H1 (cell line): Measurements from ENCODE around the gene HEATR5A. TPM values are rescaled to one million over a fixed set of nuclear protein-coding genes. Genes with fewer than 3 reads are reported as not detected.

Source experiments
- CTCF ChIA-PET: fragments of 300-600 bp; sonication (Branson Sonifier 250); formaldehyde crosslinking; loops from one replicate; lab custom pipeline; 2021; ENCODE audit not compliant: partially characterized antibody; lab: Charles Lee
- POLR2A ChIA-PET: fragments of 300-600 bp; sonication (Branson Sonifier 250); formaldehyde crosslinking; loops from one replicate; lab custom pipeline; 2021; ENCODE audit warnings: inconsistent platforms; ENCODE audit not compliant: partially characterized antibody; lab: Charles Lee
- DNase-seq, 2 experiments: peaks; one replicate each; pipeline versions ENCODE4 v3.0.0 to v3.0.0-alpha.2; 2010 to 2022; ENCODE audit warnings: low spot score in 2 of 2, low read depth in 1 of 2, mixed read lengths in 1 of 2
- FAIRE-seq: peaks from 2 replicates; lab custom pipeline; 2011; peaks lifted over from hg19 to GRCh38; lab: Jason Lieb, UNC
- H2AFZ ChIP-seq: 2 replicates; pipeline ENCODE4 v1.8.1; 2012; ENCODE audit warnings: low read length, inconsistent platforms
- H2AK5ac ChIP-seq: 2 replicates; pipeline ENCODE4 v1.6.1; 2013; ENCODE audit warnings: low read depth, low read length
- H2BK120ac ChIP-seq: replicated peaks from 2 replicates; pipeline ENCODE3; 2013; ENCODE audit warnings: low read depth, low read length, inconsistent platforms
- H2BK12ac ChIP-seq: 2 replicates; pipeline ENCODE4 v1.6.1; 2013; ENCODE audit warnings: low read depth, low read length
- H2BK15ac ChIP-seq: 2 replicates; pipeline ENCODE4 v1.6.1; 2013; ENCODE audit warnings: low read length
- H2BK20ac ChIP-seq: 2 replicates; pipeline ENCODE4 v1.6.1; 2013; ENCODE audit warnings: low read length
- H2BK5ac ChIP-seq: 2 replicates; pipeline ENCODE4 v1.6.1; 2013; ENCODE audit warnings: low read depth, low read length
- H3K14ac ChIP-seq: 2 replicates; pipeline ENCODE4 v1.6.1; 2013; ENCODE audit warnings: inconsistent platforms; ENCODE audit not compliant: insufficient read length
- H3K18ac ChIP-seq: 2 replicates; pipeline ENCODE4 v1.6.1; 2013; ENCODE audit warnings: low read length; ENCODE audit errors: extremely low read depth
- H3K23ac ChIP-seq: 2 replicates; pipeline ENCODE4 v1.6.1; 2013; ENCODE audit warnings: inconsistent platforms; ENCODE audit not compliant: insufficient read length
- H3K23me2 ChIP-seq: 2 replicates; pipeline ENCODE4 v1.6.1; 2013; ENCODE audit warnings: low read depth, low read length
- H3K27ac ChIP-seq: 2 replicates; pipeline ENCODE4 v1.6.1; 2011; ENCODE audit warnings: low read depth, low read length, inconsistent platforms
- H3K27me3 ChIP-seq, 4 experiments: replicated peaks in 1 of 4; 1 replicate in 1 of 4; 2 replicates in 3 of 4; pipeline versions ENCODE4 v1.6.1 to v1.8.1; 2011 to 2013; ENCODE audit warnings: low read length in 3 of 4, mild to moderate bottlenecking in 3 of 4, inconsistent platforms in 2 of 4, mixed read lengths in 2 of 4, moderate library complexity in 1 of 4; ENCODE audit not compliant: control insufficient read depth in 3 of 4, insufficient read depth in 3 of 4; ENCODE audit errors: extremely low read depth in 1 of 4
- H3K36me3 ChIP-seq, 4 experiments: 2 replicates each; pipeline versions ENCODE4 v1.6.1 to v1.8.1; 2011 to 2013; ENCODE audit warnings: mild to moderate bottlenecking in 4 of 4, low read length in 3 of 4, moderate library complexity in 2 of 4, control low read depth in 1 of 4, inconsistent platforms in 1 of 4; ENCODE audit not compliant: insufficient read depth in 4 of 4, control insufficient read depth in 2 of 4
- H3K4ac ChIP-seq: replicated peaks from 2 replicates; pipeline ENCODE3; 2013; ENCODE audit warnings: low read length, low read depth, mixed read lengths, inconsistent platforms; ENCODE audit not compliant: insufficient read length
- H3K4me1 ChIP-seq, 4 experiments: replicated peaks in 1 of 4; 1 replicate in 1 of 4; 2 replicates in 3 of 4; pipeline versions ENCODE4 v1.6.1 to v1.8.1; 2011 to 2013; ENCODE audit warnings: low read length in 3 of 4, inconsistent platforms in 2 of 4, mixed read lengths in 1 of 4; ENCODE audit not compliant: insufficient read depth in 4 of 4, control insufficient read depth in 3 of 4
- H3K4me2 ChIP-seq, 2 experiments: 2 replicates each; pipeline versions ENCODE4 v1.6.1 to v1.8.1; 2011 to 2013; ENCODE audit warnings: low read depth in 2 of 2, low read length in 2 of 2, control low read depth in 1 of 2, inconsistent platforms in 1 of 2, mild to moderate bottlenecking in 1 of 2; ENCODE audit not compliant: insufficient read depth in 1 of 2
- H3K4me3 ChIP-seq, 4 experiments: fragments of 200-600, 300-600 bp in 1 of 4; sonication (generic), shearing (Covaris generic), sonication (Bioruptor Twin) in 1 of 4; 2 replicates each; pipeline versions ENCODE4 v1.5.1 to v1.8.1; 2011 to 2016; ENCODE audit warnings: low read length in 4 of 4, low read depth in 3 of 4, control low read depth in 2 of 4, inconsistent platforms in 2 of 4, mild to moderate bottlenecking in 2 of 4, mixed read lengths in 1 of 4, moderate library complexity in 1 of 4; ENCODE audit not compliant: insufficient read depth in 2 of 4; ENCODE audit errors: extremely low read depth in 1 of 4
- H3K56ac ChIP-seq: replicated peaks from 2 replicates; pipeline ENCODE3; 2013; ENCODE audit warnings: low read depth, mild to moderate bottlenecking, mixed read lengths, low read length, inconsistent platforms; ENCODE audit not compliant: insufficient read length
- H3K79me1 ChIP-seq: 2 replicates; pipeline ENCODE4 v1.6.1; 2013; ENCODE audit warnings: low read depth, low read length, control low read depth
- H3K79me2 ChIP-seq, 2 experiments: 2 replicates each; pipeline versions ENCODE4 v1.6.1 to v1.8.1; 2012 to 2013; ENCODE audit warnings: low read length in 2 of 2, mild to moderate bottlenecking in 2 of 2, inconsistent platforms in 1 of 2; ENCODE audit not compliant: insufficient read depth in 2 of 2, control insufficient read depth in 1 of 2
- H3K9ac ChIP-seq, 4 experiments: replicated peaks in 1 of 4; 1 replicate in 1 of 4; 2 replicates in 3 of 4; pipeline versions ENCODE4 v1.6.1 to v1.8.1; 2011 to 2013; ENCODE audit warnings: low read depth in 3 of 4, low read length in 3 of 4, control low read depth in 2 of 4, mild to moderate bottlenecking in 2 of 4, moderate library complexity in 2 of 4, inconsistent platforms in 1 of 4; ENCODE audit errors: extremely low read depth in 1 of 4
- H3K9me3 ChIP-seq, 2 experiments: 2 replicates each; pipeline versions ENCODE4 v1.6.1 to v1.8.1; 2012 to 2013; ENCODE audit warnings: mild to moderate bottlenecking in 2 of 2, moderate library complexity in 2 of 2, control low read depth in 1 of 2, inconsistent platforms in 1 of 2, low read depth in 1 of 2, low read length in 1 of 2, mixed read lengths in 1 of 2; ENCODE audit not compliant: insufficient read depth in 2 of 2
- H4K20me1 ChIP-seq, 2 experiments: replicated peaks in 1 of 2; 2 replicates each; pipeline versions ENCODE3 to v1.8.1; 2011 to 2013; ENCODE audit warnings: inconsistent platforms in 2 of 2, low read length in 2 of 2, mild to moderate bottlenecking in 1 of 2; ENCODE audit not compliant: insufficient read depth in 2 of 2, control insufficient read depth in 1 of 2
- H4K5ac ChIP-seq: 2 replicates; pipeline ENCODE4 v1.6.1; 2013; ENCODE audit warnings: low read length, low read depth, mixed read lengths, inconsistent platforms; ENCODE audit not compliant: insufficient read length
- H4K8ac ChIP-seq: 2 replicates; pipeline ENCODE4 v1.8.0; 2013; ENCODE audit warnings: mild to moderate bottlenecking, moderate library complexity, low read length, inconsistent platforms; ENCODE audit not compliant: insufficient read depth; ENCODE audit errors: extremely low read depth
- H4K91ac ChIP-seq: replicated peaks from 2 replicates; pipeline ENCODE3; 2013; ENCODE audit warnings: low read length, mixed read lengths, inconsistent platforms; ENCODE audit not compliant: insufficient read length
- BCL11A ChIP-seq, 2 experiments: IDR thresholded peaks; one replicate each; pipeline ENCODE4 v1.6.1; 2011; ENCODE audit warnings: low read depth in 2 of 2, low read length in 2 of 2, mild to moderate bottlenecking in 2 of 2
- CBX5 ChIP-seq: fragments of 300-800, 300-1000 bp; sonication (generic); IDR thresholded peaks from 2 replicates; pipeline ENCODE4 v1.7.1; 2016; ENCODE audit warnings: antibody characterized with exemption, low read length, low read depth
- CBX8 ChIP-seq: fragments of 300-800, 300-1000 bp; sonication (generic); IDR thresholded peaks from 2 replicates; pipeline ENCODE4 v1.7.1; 2016; ENCODE audit warnings: low read depth, low read length, borderline replicate concordance
- EP300 ChIP-seq, 2 experiments: IDR thresholded peaks; 1 replicate in 1 of 2; 2 replicates in 1 of 2; pipeline ENCODE4 v1.6.1; 2011 to 2012; ENCODE audit warnings: low read depth in 2 of 2, low read length in 2 of 2, mild to moderate bottlenecking in 2 of 2, borderline replicate concordance in 1 of 2, inconsistent platforms in 1 of 2, moderate library complexity in 1 of 2
- HDAC6 ChIP-seq: IDR thresholded peaks from one replicate; pipeline ENCODE4 v1.7.1; 2012; ENCODE audit warnings: low read depth, mild to moderate bottlenecking, inconsistent platforms, low read length, moderate library complexity
- KDM4A ChIP-seq: IDR thresholded peaks from one replicate; pipeline ENCODE4 v1.7.1; 2012; ENCODE audit warnings: low read depth, mild to moderate bottlenecking, moderate library complexity, low read length, inconsistent platforms; ENCODE audit not compliant: severe bottlenecking
- POU5F1 ChIP-seq: IDR thresholded peaks from 2 replicates; pipeline ENCODE4 v1.6.1; 2011; ENCODE audit warnings: low read depth, mild to moderate bottlenecking, low read length, moderate library complexity
- SP1 ChIP-seq: IDR thresholded peaks from 2 replicates; pipeline ENCODE4 v1.6.1; 2011; ENCODE audit warnings: low read depth, low read length
- SP4 ChIP-seq: IDR thresholded peaks from 2 replicates; pipeline ENCODE4 v1.6.1; 2012; ENCODE audit warnings: low read length, inconsistent platforms
- USF2 ChIP-seq: IDR thresholded peaks from 2 replicates; pipeline ENCODE4 v1.6.1; 2011; ENCODE audit warnings: low read length, improper control_type of control experiment
- ZNF274 ChIP-seq: IDR thresholded peaks from 2 replicates; pipeline ENCODE4 v1.7.0; 2012; ENCODE audit warnings: low read length, borderline replicate concordance; ENCODE audit errors: extremely low read depth
- WGBS, 2 experiments: shearing (Covaris generic) in 1 of 2; methylation state at CpG; one replicate each; pipeline versions ENCODE4 v1.1.6 to v1.1.7; 2013 to 2015; ENCODE audit warnings: low lambda C conversion rate in 2 of 2, mixed read lengths in 2 of 2, inconsistent platforms in 1 of 2, low coverage in 1 of 2, missing lambda C conversion rate in 1 of 2; ENCODE audit not compliant: insufficient replicate concordance in 2 of 2, insufficient coverage in 1 of 2, insufficient read length in 1 of 2; ENCODE audit errors: extremely low coverage in 1 of 2, missing lambda C conversion rate in 1 of 2; 5-methylcytosine and 5-hydroxymethylcytosine counted together
- polyA plus RNA-seq, 7 experiments: library from polyadenylated mRNA; depleted of rRNA in 3 of 7; stranded (reverse) in 5 of 7; unstranded in 2 of 7; fragments of >200 nt in 5 of 7; fragments of 200-250 nt in 2 of 7; gene quantifications; 1 replicate in 5 of 7; 2 replicates in 1 of 7; 4 replicates in 1 of 7; pipeline versions ENCODE4 v1.2.1 to v1.2.3, GENCODE V29; 2011 to 2013; ENCODE audit warnings: missing spikeins in 2 of 7, mixed read lengths in 2 of 7
- total RNA-seq: library from RNA; stranded (reverse); fragmentation: NEBNext Ultra II Directional; extraction: Animal tissue kit (Norgen Biotek cat#: 25700); gene quantifications from 2 replicates; pipeline ENCODE4 v1.2.1, GENCODE V29; 2021

Gene HEATR5A
- total and polyA plus RNA-seq, 2 of the 8 experiments (the other 6 are each of a cell fraction or from before 2014, with no cell fraction given): 9.0 to 36.2 TPM

- Histone ChIP-seq H3K27me3 (no peaks in the 10 kb centered on the region), H2BK15ac (no peak overlapping the region), H3K9me3 (no peaks in the 10 kb centered on the region), H4K91ac (no peak overlapping the region), H4K5ac (no peak overlapping the region), H3K36me3 (0 out of 8 replicates have a peak, but pooled peaks cover 0 to 2% (median 0%) of the 10 kb centered on the region in 4 experiments), H3K4ac (no peak overlapping the region), H3K23me2 (no peaks in the 10 kb centered on the region), H2AFZ (no peak overlapping the region), H3K4me1 (no peaks in the 10 kb centered on the region), H4K8ac (no peak overlapping the region), H4K20me1 (no peaks in the 10 kb centered on the region), H3K14ac (no peak overlapping the region), H3K18ac (no peak overlapping the region), H3K4me3 (no peak overlapping the region), H3K23ac (no peak overlapping the region), H3K27ac (no peak overlapping the region), H2BK20ac (no peak overlapping the region), H2AK5ac (no peak overlapping the region), H3K56ac (no peak overlapping the region), H2BK12ac (no peak overlapping the region), H3K79me2 (no peaks in the 10 kb centered on the region), H2BK120ac (no peak overlapping the region), H3K4me2 (no peak overlapping the region), H2BK5ac (no peak overlapping the region), H3K9ac (no peak overlapping the region), H3K79me1 (no peaks in the 10 kb centered on the region)
- no peak for FAIRE-seq
- POLR2A ChIA-PET: no interaction called here
- CTCF ChIA-PET: interaction anchor here (1.1 kb wide), 1 partner anchor 11 kb away, joined by 3 read pairs; no protein-coding TSS in a partner anchor
- WGBS, 2 experiments: 85% methylated on average over 5 of the region's 5 CpGs; no CpG with 5 or more reads in 1 of the 2 experiments
- TF ChIP-seq BCL11A (IDR thresholded peaks at IDR 0.05; ENCODE audit: low read depth in 2 of 2, low read length in 2 of 2) (no peak), ZNF274 (no peak), EP300 (IDR thresholded peaks at IDR 0.05; ENCODE audit: borderline replicate concordance in 1 of 2, low read depth in 2 of 2, low read length in 2 of 2) (no peak), POU5F1 (no peak), KDM4A (no peak), SP1 (no peak), SP4 (no peak), HDAC6 (no peak), CBX5 (no peak), CBX8 (no peak), USF2 (no peak)
- no peak for DNase-seq
These were observed 79.9 kb downstream of the HEATR5A start for GRCh38 chr14:31340297-31341063.
